Measurements from ENCODE around the gene TCF12.

Gene TCF12

DNA sequence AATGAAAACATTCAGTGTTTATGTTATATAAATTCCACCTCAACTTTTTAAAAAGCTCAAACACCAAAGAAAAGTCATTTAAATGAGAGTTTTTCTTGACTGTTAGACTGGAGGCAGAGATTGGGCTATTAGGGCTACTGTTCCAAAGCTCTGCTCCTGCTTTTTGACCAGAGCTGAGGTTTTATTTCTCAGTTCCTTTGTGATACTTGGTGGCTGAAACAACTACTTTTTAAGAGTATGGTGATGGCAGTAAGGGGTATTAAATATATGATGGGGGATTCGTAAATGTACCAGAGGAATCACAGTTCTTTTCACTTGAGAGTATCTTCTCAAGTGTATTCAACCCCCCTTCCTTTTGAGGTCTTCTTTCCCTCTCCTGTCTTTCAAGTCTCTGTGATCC lies 271.8 kb downstream of the TCF12 start:
- DNase-seq, result no peak

- no peak for DNase-seq
Observed at GRCh38 chr15:57193161-57193560, 274.7 kb downstream of the TCF12 start.

- DNase-seq, result no peak
Observed at GRCh38 chr15:57195326-57195725, 276.9 kb downstream of the TCF12 start.

DNA sequence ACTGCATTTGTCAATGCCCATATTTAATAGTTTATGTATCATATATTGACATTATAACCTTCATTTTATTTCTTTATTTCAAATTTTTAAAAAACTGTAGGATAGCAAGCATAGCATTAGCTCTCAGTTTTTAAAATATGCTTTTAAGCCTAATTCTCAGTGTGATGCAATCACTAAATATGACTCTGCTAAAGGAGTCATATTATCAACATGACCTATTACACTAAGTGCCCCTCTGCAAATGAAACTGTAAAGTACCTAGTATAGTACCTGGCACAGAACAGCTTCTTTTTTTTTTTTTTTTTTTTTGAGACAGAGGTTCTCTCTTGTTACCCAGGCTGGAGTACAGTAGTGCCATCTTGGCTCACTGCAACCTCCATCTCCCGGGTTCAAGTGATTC lies 278.4 kb downstream of the TCF12 start:
- no peak for DNase-seq

DNA sequence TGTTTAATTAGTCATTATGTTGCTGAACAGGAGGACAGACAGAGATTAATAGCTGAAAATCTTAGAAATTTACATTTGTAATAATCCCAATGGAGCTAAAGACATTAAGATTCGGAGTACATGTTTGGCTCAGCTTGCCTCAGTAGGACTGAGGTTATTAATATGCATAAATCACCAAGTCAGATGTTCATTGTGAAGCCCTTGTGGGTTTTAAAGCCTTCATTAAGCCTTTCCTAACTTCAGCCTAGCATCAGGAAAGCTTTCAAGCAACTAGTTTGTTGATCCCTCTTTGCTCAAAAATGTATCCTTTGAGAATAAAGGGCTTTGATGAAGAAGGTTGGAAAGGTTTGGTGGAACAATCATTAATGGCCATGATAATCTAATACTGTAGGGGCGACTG lies 279.7 kb downstream of the TCF12 start:
- no peak for DNase-seq

DNA sequence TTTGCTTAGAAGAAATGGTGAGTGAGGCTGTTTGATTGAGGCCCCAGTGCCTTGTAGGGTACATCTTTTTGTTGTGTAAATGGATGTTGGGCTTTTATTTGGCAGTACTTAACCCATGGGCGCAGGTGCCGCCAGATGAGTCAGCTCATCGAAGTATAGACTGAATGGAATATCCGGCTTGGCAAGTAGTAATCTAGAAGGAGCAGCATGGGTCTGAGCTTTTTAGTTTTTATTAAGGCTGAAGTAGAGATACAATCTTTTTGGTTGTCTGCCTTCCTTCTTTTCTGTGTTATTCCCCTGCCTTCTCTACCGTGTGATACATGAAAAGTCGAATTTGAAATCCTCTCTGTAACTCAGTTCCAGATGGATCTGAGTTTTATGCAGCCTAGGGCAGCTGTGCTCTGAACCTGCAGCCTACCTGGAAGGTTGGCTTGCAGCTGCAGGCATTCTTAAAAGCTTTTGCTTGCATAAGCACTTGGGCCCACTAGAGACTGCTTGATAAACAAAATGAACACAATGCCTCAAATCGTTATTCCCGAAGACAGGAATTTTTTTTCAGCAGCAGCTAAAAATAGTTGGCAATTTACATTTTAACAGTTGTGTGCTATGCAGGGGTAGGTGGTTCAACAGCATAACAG lies 280.3 kb downstream of the TCF12 start:
- DNase-seq, result no peak

DNA sequence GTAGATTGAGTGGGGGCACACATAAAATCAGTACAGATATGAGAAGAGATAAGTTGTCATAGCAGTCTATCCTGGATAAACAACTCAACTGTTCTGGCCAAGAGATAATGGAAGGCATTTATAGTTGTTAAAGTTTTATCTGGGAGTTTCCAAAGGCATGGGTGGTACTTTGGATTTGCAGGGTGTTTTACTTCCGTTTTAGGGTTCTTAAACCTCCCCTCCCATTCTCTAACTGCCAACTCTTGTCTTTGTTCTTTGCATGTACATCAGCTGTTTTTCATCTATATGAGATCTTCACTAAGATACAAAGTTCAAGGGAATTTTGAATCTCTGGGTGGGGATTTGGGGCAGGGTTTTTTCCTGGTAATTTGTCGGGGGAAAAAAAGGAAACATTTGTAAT lies 283.1 kb downstream of the TCF12 start:
- DNase-seq, result no peak

GRCh38 chr15:57203906-57204305 lies 285.5 kb downstream of the TCF12 start:
- no peak for DNase-seq

DNA sequence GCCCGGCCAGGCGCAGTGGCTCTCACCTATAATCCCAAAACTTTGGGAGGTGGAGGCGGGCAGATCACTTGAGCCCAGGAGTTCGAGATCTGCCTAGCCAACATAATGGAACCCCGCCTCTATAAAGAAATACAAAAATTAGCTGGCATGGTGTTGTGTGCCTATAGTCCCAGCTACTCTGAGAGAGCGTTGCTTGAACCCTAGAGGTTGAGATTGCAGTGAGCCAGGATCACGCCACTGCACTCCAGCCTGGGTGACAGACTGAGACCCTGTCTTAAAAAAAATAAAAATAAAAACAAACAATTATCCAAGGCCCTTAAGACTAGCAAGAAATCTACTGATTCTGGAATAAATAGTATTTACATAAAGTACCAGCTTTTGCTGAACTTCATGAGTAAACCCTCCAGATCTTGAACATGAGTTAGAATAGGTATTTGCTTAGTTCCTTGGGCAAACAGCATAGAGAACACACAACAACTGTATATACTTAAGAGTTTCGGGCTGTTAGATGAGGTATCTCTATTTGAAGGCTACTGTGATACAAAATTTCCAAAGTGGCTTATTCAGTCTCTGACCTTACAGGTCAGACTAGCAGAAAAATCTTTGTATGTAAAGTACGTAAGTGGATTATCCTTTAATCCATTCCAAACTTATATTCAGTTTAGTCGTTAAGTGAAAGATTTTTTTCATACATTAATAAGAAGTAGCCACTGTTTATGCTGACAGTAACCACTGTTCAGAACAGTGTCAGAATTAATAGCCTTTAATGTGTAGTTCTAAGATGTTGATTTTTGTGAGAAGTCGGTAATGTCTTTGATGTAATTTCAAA lies 286.8 kb downstream of the TCF12 start:
- no peak for DNase-seq

- no peak for DNase-seq
Observed at GRCh38 chr15:57205996-57206395, 287.6 kb downstream of the TCF12 start.

DNA sequence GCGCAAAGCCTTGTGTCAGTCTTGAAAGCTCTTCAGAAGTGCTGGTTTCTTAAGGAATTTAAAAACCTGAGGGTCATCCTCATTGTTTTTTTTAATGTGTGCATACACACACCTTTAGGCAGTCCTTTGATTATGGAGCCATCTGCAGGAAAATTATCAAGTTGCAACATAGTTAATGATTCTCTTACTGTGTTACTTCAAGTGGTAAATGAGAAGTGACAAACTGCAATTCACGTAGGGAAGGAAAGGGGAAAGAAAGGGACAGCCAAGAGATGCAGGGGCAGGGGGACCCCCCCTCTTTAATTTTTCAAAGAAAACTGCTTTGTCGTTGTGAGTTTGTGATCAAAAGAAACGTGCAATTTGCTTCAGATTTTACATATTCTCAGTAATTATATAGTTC lies 295.4 kb downstream of the TCF12 start:
- DNase-seq, result peak; percentile 31

- DNase-seq, result no peak
Observed at GRCh38 chr15:57215326-57215725, 296.9 kb downstream of the TCF12 start.

GRCh38 chr15:57215881-57216280 lies 297.4 kb downstream of the TCF12 start:
- no peak for DNase-seq

GRCh38 chr15:57216288-57216687 lies 297.8 kb downstream of the TCF12 start:
- peak; percentile 19 for DNase-seq

DNA sequence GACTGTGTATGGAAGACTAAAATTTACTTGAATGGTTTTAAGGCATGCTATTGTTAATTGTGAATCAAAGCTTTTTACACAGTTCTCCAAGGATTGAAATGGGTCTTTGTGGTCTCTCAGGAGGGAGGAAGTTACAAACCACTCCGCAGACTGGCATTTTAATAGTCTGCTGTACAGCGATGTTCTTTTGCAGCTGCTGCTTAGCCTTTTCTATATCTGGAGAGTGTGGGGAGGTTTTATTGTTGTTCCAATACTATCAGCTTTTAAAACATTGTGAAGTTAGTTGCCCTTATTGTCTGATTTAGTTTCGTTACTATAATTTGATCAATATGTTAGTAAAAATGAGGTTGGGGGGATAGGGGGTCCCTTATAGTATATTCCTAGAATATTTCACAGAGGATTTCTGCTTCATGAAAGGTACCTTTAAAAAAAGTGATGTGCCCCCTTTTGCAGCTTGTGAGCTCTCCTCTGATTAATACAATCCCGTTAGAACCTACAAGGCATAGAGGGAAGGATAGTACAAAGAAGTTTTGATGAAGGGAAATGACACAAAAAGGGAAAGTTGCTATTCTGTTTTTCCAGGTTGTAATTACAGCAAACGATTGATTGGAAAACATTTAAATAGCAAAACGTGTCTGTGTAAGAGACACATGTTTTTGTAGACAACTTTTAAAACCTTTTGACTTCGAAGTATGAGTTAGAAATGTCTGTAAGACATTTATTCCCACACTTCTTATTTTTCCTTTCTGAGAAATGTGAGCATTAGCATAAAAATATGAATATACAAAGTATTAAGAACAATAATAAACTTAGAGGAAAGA lies 299.5 kb downstream of the TCF12 start:
- DNase-seq, result no peak

- DNase-seq, result peak; percentile 39
Observed at GRCh38 chr15:57218826-57219576, 300.6 kb downstream of the TCF12 start.

DNA sequence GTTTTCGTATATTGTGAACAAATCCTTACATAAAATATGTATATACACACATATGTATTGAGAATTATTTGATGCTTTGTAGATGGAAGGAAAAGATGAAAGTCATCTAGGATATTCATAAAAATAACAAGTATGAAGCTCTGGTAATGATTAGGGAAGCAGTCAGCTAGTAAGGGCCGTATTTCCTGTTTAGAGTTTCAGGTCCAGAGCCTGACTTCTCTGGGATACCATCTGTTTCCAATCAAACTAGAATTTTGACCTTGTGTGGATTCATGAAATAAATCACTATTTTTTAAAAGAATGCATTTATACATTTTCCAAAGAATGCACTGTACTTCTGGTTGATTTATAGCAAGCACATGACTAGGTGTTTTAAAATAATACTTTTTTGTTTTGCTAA lies 301.8 kb downstream of the TCF12 start:
- DNase-seq, result peak; percentile 18

DNA sequence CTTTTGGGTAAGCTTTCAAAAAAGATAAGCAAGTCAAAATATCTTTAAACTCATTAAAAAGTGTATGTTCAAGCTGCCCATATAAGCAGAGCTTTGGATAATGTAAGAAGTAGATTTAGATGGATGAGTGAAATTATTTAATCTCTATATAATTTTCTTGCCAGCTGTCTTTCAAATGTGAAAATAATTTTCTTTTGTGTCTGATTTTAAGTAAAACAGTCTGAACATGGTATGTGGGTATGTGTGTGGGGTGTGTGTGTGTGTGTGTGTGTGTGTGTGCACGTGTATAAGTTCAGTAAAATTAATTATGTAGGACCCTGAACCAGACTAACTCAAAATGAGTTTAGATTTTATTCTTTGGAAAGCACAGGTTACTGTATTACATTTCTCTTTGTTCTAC lies 302.7 kb downstream of the TCF12 start:
- DNase-seq, result no peak

DNA sequence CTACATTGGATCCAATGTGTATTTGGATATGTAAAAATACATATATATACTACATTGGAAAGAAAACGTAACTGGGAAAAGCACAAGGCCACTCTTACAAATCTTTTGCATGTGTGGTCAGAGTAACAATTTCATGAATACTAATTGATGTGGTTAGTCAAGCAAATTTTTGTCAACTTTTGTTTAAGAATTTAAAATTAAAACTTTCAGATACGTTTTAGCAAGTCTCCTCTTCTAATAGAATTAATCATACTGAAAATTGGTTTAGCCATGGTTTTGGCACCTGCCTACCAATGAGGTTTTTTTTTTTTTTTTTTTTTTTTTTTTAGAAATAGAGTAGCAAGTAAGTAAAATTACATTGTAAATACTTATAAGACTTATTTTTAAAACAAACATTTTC lies 304.9 kb downstream of the TCF12 start:
- DNase-seq, result no peak

GRCh38 chr15:57223887-57224286 lies 305.4 kb downstream of the TCF12 start:
- DNase-seq, result no peak

DNA sequence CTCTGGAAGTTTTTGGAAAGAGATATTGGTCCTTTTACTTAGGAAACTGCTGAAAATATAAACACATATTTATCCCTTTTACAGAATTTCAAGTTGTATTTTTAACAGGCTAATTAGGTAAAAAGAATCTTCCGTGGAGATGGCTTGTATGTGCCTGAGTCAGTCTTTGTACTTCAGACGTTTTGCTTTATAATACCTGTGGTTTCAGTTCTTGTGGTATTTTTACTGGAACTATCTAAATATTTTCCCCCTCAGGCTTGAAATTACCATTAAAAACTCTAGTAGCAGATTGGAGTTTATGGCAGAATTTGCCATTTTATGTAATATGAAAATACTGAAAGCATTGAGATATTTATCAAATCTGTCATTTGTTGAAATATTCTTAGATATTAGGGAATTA lies 306.2 kb downstream of the TCF12 start:
- DNase-seq, result no peak

GRCh38 chr15:57227166-57227565 lies 308.7 kb downstream of the TCF12 start:
- no peak for DNase-seq

- DNase-seq, result no peak
Observed at GRCh38 chr15:57227899-57228298, 309.5 kb downstream of the TCF12 start.
